Stimulated activated CD8-positive, alpha-beta memory T cell treated with anti-CD3 and anti-CD28 coated beads, Interleukin-12 subunit alpha, Interleukin-12 subunit beta, amount 100 ng/mL, for 24 hours (primary cell): Measurements from ENCODE around the gene CACNA1C.
"Not testable (repeated sequence)": the region's sequence is repeated elsewhere in the genome, so short reads cannot be mapped to it uniquely, and the experiment has no call there.

Source experiments
- DNase-seq: peaks from one replicate; pipeline ENCODE4 v3.0.0-alpha.2; 2020; ENCODE audit errors: extremely low read depth

Gene CACNA1C

GRCh38 chr12:2673966-2674810, 621.4 kb downstream of the CACNA1C start:
- DNase-seq: no peak

- no peak for DNase-seq
These were observed 623.0 kb downstream of the CACNA1C start for GRCh38 chr12:2675776-2676175.

DNA sequence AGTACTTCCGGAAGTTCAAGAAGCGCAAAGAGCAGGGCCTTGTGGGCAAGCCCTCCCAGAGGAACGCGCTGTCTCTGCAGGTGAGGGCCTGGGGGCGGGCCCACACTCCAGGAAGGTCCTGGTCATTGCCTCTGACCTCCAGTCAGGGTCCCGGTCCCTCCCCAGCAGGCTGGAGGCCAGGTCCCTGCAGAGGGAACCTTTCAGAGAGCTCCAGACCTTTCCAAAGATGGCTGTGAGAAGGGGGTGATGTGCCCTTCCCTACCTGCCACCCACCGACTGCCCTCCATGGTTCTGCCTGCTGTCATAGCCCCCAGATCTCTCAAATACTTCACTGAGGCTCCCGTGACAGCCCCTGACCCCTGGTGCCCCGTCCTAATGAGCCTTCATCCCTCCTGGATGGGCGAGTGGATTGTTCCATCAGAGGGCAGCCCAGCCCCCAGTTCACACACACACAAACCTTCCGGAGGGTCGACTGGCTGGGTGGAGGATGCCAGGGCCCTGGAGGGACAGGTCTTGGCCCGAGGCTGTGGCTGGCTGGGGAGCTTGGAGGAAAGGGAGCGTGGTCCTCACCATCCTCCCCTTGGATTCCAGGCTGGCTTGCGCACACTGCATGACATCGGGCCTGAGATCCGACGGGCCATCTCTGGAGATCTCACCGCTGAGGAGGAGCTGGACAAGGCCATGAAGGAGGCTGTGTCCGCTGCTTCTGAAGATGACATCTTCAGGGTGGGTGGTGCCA, 624.5 kb downstream of the CACNA1C start:
- DNase-seq: no peak

- DNase-seq: no peak
These were observed 625.6 kb downstream of the CACNA1C start for GRCh38 chr12:2678426-2678825.

GRCh38 chr12:2679068-2679815, 626.5 kb downstream of the CACNA1C start:
- DNase-seq: no peak

- DNase-seq: no peak
These were observed 627.3 kb downstream of the CACNA1C start for GRCh38 chr12:2679816-2680675.

DNA sequence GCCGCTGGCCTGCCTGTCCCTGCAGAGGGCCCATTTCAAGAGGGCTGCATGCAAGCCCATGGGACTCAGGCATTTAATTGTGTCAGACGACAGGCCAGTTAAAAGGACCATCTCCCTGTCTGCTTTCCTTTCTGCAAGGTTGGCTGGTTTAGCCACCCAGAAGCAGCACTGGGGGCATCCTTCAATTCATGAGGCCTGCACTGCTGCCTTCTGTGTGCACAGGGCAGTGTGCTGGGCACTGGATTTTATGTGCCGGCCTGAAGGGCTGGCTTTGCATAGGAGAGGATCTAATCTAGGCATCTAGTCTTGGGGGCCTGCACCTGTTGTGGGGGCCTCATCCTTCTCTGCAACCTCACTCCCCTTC, 627.9 kb downstream of the CACNA1C start:
- no peak for DNase-seq

GRCh38 chr12:2681450-2682205, 628.8 kb downstream of the CACNA1C start:
- DNase-seq: no peak

GRCh38 chr12:2682296-2683251, 629.8 kb downstream of the CACNA1C start:
- DNase-seq: no peak

DNA sequence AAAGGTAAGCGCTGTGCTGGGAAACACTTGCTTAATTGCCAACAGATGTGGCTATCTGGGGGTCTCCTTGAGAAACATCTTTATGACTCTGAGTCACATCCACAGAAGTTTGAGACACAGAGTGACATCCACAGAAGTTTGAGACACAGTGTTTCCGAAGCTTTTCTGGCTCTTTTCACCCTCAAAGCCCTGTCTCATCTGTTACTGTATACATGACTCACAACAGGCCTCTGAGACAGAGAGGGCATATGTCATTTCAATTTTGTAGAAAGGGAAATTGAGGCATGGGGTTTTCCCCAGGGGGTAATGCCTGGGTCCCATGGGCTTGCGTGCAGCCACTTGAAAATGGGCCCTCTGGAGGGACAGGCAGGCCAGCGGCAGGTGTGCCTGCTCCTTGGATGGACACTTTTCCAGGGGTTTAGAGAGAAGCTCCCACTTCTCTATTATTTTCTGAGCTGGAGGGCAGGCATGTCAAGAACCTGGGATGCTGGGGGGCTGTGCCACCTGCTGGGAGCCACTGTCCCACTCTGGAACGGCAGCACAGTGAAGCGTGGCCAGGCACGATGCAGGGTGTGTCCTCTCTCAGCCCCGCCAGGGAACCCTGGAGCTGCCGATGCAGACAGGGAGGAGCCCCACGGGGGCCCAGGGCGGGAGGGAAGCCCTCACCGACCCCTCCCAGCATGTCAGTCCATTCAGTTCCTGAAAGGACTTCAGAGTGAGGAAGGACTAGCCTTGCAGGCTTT, 630.7 kb downstream of the CACNA1C start:
- no peak for DNase-seq

GRCh38 chr12:2684026-2684325, 631.2 kb downstream of the CACNA1C start:
- DNase-seq: not testable (repeated sequence)

GRCh38 chr12:2685620-2686279, 633.0 kb downstream of the CACNA1C start:
- not testable (repeated sequence) for DNase-seq

- no peak for DNase-seq
These were observed 633.5 kb downstream of the CACNA1C start for GRCh38 chr12:2686280-2686646.

DNA sequence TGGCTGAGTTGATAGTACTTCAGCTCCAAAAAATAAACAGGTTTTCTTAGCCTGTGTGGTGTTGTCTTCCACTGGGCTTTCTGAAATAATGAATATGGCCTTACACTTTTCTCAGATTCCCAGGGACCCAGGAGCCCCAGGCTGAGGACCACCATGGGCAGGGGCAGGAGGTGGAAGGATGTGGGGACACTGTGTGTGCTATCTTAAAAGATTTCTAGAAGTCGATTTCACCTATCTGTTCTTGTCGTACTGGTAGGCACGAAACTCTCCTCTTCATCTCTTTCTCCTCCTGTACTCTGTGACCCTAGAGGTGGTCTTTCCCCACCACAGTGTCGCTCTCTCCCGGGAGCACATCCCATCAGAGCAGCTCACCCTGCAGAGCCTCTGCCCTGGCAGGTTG, 634.3 kb downstream of the CACNA1C start:
- no peak for DNase-seq

DNA sequence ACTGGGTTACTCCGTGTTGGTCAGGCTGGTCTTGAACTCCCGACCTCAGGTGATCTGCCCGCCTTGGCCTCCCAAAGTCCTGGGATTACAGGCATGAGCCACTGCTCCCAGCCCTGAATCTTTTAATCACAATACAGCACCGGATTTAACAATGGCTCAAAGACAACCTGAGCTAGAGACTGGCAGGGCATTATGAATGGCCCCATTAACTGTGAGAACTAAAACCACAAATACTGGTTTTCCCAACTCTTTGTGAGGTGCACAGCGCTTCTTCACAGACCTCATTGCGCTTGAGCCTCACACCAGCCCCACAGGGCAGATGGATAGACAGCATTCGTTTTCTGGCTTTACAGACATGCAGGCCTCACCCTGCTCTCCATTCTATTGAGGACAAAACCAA, 634.9 kb downstream of the CACNA1C start:
- no peak for DNase-seq

DNA sequence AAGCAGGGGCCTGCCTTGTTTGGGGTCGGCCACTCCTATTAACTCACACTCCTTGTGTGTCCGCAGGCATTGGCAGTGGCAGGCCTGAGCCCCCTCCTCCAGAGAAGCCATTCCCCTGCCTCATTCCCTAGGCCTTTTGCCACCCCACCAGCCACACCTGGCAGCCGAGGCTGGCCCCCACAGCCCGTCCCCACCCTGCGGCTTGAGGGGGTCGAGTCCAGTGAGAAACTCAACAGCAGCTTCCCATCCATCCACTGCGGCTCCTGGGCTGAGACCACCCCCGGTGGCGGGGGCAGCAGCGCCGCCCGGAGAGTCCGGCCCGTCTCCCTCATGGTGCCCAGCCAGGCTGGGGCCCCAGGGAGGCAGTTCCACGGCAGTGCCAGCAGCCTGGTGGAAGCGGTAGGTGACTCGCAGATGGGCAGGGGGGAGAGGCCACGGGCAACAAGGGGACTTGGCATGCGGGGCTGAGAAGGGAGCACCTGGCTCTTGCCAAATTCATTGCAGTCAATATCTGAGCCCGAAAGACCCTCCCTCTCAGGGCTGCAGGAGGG, 635.7 kb downstream of the CACNA1C start:
- DNase-seq: no peak

DNA sequence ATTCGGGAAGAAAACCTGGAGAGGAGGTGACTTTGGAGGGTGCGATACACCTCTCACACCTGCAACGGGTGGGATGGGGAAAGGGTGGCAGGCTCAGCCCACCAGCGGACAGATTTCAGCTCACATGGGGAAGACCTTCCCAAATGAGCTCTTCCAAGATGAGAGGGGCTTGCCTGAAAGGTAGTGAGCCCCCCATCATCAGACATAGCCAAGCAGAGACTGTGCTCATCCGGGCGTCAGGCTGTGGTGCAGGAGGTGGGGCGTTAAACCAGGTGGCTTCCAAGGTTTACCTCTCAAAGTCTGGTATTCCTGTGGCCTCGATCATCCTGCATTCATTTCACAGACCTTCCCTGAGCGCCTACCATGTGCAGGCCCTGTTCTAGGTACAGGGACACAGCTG, 636.6 kb downstream of the CACNA1C start:
- DNase-seq: no peak

DNA sequence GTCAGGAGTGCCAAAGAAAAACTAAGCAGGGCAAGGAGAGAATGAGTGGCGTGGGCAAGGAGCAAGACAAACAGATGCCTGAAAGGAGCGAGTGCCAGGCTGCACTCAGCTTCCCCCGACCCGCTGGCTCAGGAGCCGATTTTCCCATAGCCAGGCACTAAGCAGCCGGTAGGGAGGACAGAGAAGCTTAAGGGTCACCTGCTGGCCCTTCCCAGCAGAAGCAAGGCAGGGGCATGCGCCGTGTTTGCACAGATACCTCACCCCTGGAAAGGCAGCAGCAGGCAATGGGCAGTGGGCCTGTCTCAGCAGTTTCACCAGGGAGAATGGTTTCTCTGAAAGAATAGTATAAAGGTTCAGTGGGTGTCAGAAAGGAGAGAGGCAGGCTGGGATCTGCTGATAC, 637.1 kb downstream of the CACNA1C start:
- no peak for DNase-seq
